Fibroblast of mammary gland (primary cell): ENCODE measurements around the gene XRCC5.

Source experiments
- DNase-seq: peaks from one replicate; pipeline ENCODE4 v3.0.0-alpha.2; 2010; ENCODE audit warnings: low read depth
- H3K4me3 ChIP-seq: 2 replicates; pipeline ENCODE4 v1.5.1; 2011; ENCODE audit warnings: low read depth, mild to moderate bottlenecking, low read length, moderate library complexity; ENCODE audit not compliant: control insufficient read depth
- CTCF ChIP-seq: conservative IDR thresholded peaks from 2 replicates; pipeline ENCODE4 v1.5.1; 2011; ENCODE audit warnings: low read depth, low read length, inconsistent platforms; ENCODE audit not compliant: control insufficient read depth, insufficient read depth

Gene XRCC5

GRCh38 chr2:216084547-216084946, 24.6 kb upstream of the XRCC5 start:
- DNase-seq: no peak
- no peak overlapping the region for H3K4me3 ChIP-seq
- no peak for TF ChIP-seq CTCF

- no peak for TF ChIP-seq CTCF
- no peak for DNase-seq
- H3K4me3 ChIP-seq: no peak overlapping the region
Observed at GRCh38 chr2:216086207-216086893, 22.8 kb upstream of the XRCC5 start.

GRCh38 chr2:216090369-216090786, 18.8 kb upstream of the XRCC5 start:
- no peak for DNase-seq
- TF ChIP-seq CTCF: no peak
- H3K4me3 ChIP-seq: no peak overlapping the region

- H3K4me3 ChIP-seq: no peak overlapping the region
- no peak for TF ChIP-seq CTCF
- DNase-seq: no peak
Observed at GRCh38 chr2:216092646-216093045, 16.5 kb upstream of the XRCC5 start.

- TF ChIP-seq CTCF: no peak
- H3K4me3 ChIP-seq: no peak overlapping the region
- no peak for DNase-seq
Observed at GRCh38 chr2:216094701-216095100, 14.4 kb upstream of the XRCC5 start.

- no peak for TF ChIP-seq CTCF
- DNase-seq: no peak
- H3K4me3 ChIP-seq: no peak overlapping the region
Observed at GRCh38 chr2:216098421-216099334, 10.5 kb upstream of the XRCC5 start.
